IPS-18a (cell line): Measurements from ENCODE around the gene ADGRL3.

ENCODE experiments used
- H3K27ac ChIP-seq: one replicate; pipeline ENCODE4 v1.5.1; 2013; ENCODE audit warnings: low read length
- H3K27me3 ChIP-seq: one replicate; pipeline ENCODE4 v1.6.1; 2013; ENCODE audit warnings: mild to moderate bottlenecking, low read length; ENCODE audit not compliant: control insufficient read depth, insufficient read depth
- H3K36me3 ChIP-seq: one replicate; pipeline ENCODE4 v1.6.1; 2013; ENCODE audit warnings: low read depth, low read length; ENCODE audit not compliant: control insufficient read depth
- H3K4me1 ChIP-seq: one replicate; pipeline ENCODE4 v1.6.1; 2013; ENCODE audit warnings: low read depth, low read length; ENCODE audit not compliant: control insufficient read depth
- H3K4me3 ChIP-seq: one replicate; pipeline ENCODE4 v1.5.1; 2013; ENCODE audit warnings: low read length
- H3K9ac ChIP-seq: one replicate; pipeline ENCODE4 v1.6.1; 2013; ENCODE audit warnings: mild to moderate bottlenecking, low read length, moderate library complexity
- H3K9me3 ChIP-seq: one replicate; pipeline ENCODE4 v1.6.1; 2013; ENCODE audit warnings: low read depth, low read length; ENCODE audit not compliant: control insufficient read depth

Gene ADGRL3

GRCh38 chr4:61243962-61244361, 43.8 kb downstream of the ADGRL3 start:
- Histone ChIP-seq H3K27me3 (no peaks in the 10 kb centered on the region), H3K27ac (no peak overlapping the region), H3K9ac (no peak overlapping the region), H3K4me1 (peaks cover 10% of the 10 kb centered on the region), H3K4me3 (no peak overlapping the region), H3K36me3 (no peaks in the 10 kb centered on the region), H3K9me3 (no peaks in the 10 kb centered on the region)

- no peak overlapping the region for H3K9ac ChIP-seq
- no peaks in the 10 kb centered on the region for H3K36me3 ChIP-seq
- no peaks in the 10 kb centered on the region for H3K27me3 ChIP-seq
- H3K9me3 ChIP-seq, result no peaks in the 10 kb centered on the region
- peaks cover 6% of the 10 kb centered on the region for H3K4me1 ChIP-seq
- no peak overlapping the region for H3K4me3 ChIP-seq
- no peak overlapping the region for H3K27ac ChIP-seq
Measured at GRCh38 chr4:61245069-61245714, 45.1 kb downstream of the ADGRL3 start.

- Histone ChIP-seq H3K4me1 (peaks cover 6% of the 10 kb centered on the region), H3K9ac (no peak overlapping the region), H3K27me3 (no peaks in the 10 kb centered on the region)
Measured at GRCh38 chr4:61246034-61246433, 45.9 kb downstream of the ADGRL3 start.

GRCh38 chr4:61248705-61249104, 48.6 kb downstream of the ADGRL3 start:
- H3K9me3 ChIP-seq, result no peaks in the 10 kb centered on the region
- H3K27me3 ChIP-seq, result no peaks in the 10 kb centered on the region
- no peak overlapping the region for H3K27ac ChIP-seq
- H3K4me1 ChIP-seq, result peaks cover 6% of the 10 kb centered on the region
- H3K9ac ChIP-seq, result no peak overlapping the region
- H3K36me3 ChIP-seq, result no peaks in the 10 kb centered on the region
- no peak overlapping the region for H3K4me3 ChIP-seq

More at GRCh38 chr4:61246034-61246433, 45.9 kb downstream of the ADGRL3 start:
- H3K4me3 ChIP-seq, result no peak overlapping the region
- no peak overlapping the region for H3K27ac ChIP-seq
- no peaks in the 10 kb centered on the region for H3K36me3 ChIP-seq
- no peaks in the 10 kb centered on the region for H3K9me3 ChIP-seq

GRCh38 chr4:61251129-61251528, 51.0 kb downstream of the ADGRL3 start:
- H3K4me1 ChIP-seq, result peaks cover under 1% of the 10 kb centered on the region
- no peak overlapping the region for H3K9ac ChIP-seq
- no peak overlapping the region for H3K27ac ChIP-seq
- H3K27me3 ChIP-seq, result no peaks in the 10 kb centered on the region
- no peaks in the 10 kb centered on the region for H3K9me3 ChIP-seq
- H3K36me3 ChIP-seq, result no peaks in the 10 kb centered on the region
- H3K4me3 ChIP-seq, result no peak overlapping the region

- H3K27me3 ChIP-seq, result no peaks in the 10 kb centered on the region
- H3K4me3 ChIP-seq, result no peak overlapping the region
- no peak overlapping the region for H3K9ac ChIP-seq
- no peak overlapping the region for H3K27ac ChIP-seq
- no peaks in the 10 kb centered on the region for H3K36me3 ChIP-seq
- no peaks in the 10 kb centered on the region for H3K4me1 ChIP-seq
- H3K9me3 ChIP-seq, result no peaks in the 10 kb centered on the region
Measured at GRCh38 chr4:61254406-61254805, 54.3 kb downstream of the ADGRL3 start.

GRCh38 chr4:61273233-61273632, 73.1 kb downstream of the ADGRL3 start:
- Histone ChIP-seq H3K9ac (no peak overlapping the region), H3K4me1 (peaks cover 30% of the 10 kb centered on the region), H3K9me3 (no peaks in the 10 kb centered on the region), H3K4me3 (no peak overlapping the region), H3K36me3 (no peaks in the 10 kb centered on the region), H3K27me3 (no peaks in the 10 kb centered on the region), H3K27ac (no peak overlapping the region)

- H3K36me3 ChIP-seq, result no peaks in the 10 kb centered on the region
- H3K4me3 ChIP-seq, result no peak overlapping the region
- H3K9me3 ChIP-seq, result no peaks in the 10 kb centered on the region
- peaks cover 20% of the 10 kb centered on the region for H3K4me1 ChIP-seq
- H3K27me3 ChIP-seq, result no peaks in the 10 kb centered on the region
- no peak overlapping the region for H3K9ac ChIP-seq
- no peak overlapping the region for H3K27ac ChIP-seq
Measured at GRCh38 chr4:61274286-61274685, 74.2 kb downstream of the ADGRL3 start.

- peaks cover 12% of the 10 kb centered on the region for H3K4me1 ChIP-seq
Measured at GRCh38 chr4:61275241-61275640, 75.1 kb downstream of the ADGRL3 start.

GRCh38 chr4:61276029-61276428, 75.9 kb downstream of the ADGRL3 start:
- Histone ChIP-seq H3K27me3 (no peaks in the 10 kb centered on the region), H3K4me3 (no peak overlapping the region), H3K36me3 (no peaks in the 10 kb centered on the region), H3K9me3 (no peaks in the 10 kb centered on the region), H3K9ac (no peak overlapping the region), H3K27ac (no peak overlapping the region), H3K4me1 (peaks cover 10% of the 10 kb centered on the region)

More at GRCh38 chr4:61275241-61275640, 75.1 kb downstream of the ADGRL3 start:
- H3K4me3 ChIP-seq, result no peak overlapping the region
- H3K9me3 ChIP-seq, result no peaks in the 10 kb centered on the region
- no peaks in the 10 kb centered on the region for H3K27me3 ChIP-seq
- no peaks in the 10 kb centered on the region for H3K36me3 ChIP-seq
- no peak overlapping the region for H3K9ac ChIP-seq
- no peak overlapping the region for H3K27ac ChIP-seq

GRCh38 chr4:61277785-61278760, 77.9 kb downstream of the ADGRL3 start:
- Histone ChIP-seq H3K27ac (no peak overlapping the region), H3K27me3 (no peaks in the 10 kb centered on the region), H3K9ac (no peak overlapping the region), H3K4me3 (no peak overlapping the region), H3K36me3 (no peaks in the 10 kb centered on the region), H3K9me3 (no peaks in the 10 kb centered on the region), H3K4me1 (no peaks in the 10 kb centered on the region)
